Right lobe of liver (tissue), 4 donors: ENCODE results near the gene C6orf89.

ENCODE experiments used
- POLR2A ChIP-seq: fragments of 450-650 bp; IDR thresholded peaks from one replicate; pipeline ENCODE4 v1.6.1; 2017; ENCODE audit warnings: antibody characterized with exemption, mild to moderate bottlenecking
- TF ChIP-seq, protein P1 (sequence below), 4 donors: fragments of 200-600 bp in 3 of 4; fragments of 450-650 bp in 1 of 4; IDR thresholded peaks; one replicate each; pipeline versions ENCODE4 v1.5.1 to v1.8.0; 2016 to 2022; ENCODE audit warnings: antibody characterized with exemption in 4 of 4, mild to moderate bottlenecking in 2 of 4
- donor health status: DM: no; HTN: no; CAD: no.
- donor health status: DM: no; HTN: no; CAD: no.
- donor health status: DM: no; HTN: yes; CAD: no.

DNA sequence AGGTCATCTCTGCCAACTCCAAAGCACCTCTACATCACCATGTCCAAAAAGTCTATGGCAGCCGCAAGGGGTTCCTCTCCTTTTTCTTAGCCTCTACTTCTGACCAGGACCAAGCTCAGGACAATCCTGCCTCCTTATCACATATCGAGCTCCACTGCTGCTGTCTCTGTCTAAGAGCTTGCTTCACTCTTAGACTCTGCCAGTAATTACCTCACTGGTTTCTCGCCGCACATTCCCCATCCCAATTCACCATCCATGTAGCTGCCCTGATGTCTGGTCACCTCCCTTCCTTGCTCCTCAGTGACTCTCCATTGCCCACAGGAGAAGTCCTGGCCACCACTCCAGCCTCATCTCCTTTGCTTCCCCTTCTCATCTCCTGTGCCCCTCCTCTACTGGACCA is 44.7 kb downstream of the C6orf89 start:
- no peak for TF ChIP-seq POLR2A
- TF ChIP-seq, protein P1, sequence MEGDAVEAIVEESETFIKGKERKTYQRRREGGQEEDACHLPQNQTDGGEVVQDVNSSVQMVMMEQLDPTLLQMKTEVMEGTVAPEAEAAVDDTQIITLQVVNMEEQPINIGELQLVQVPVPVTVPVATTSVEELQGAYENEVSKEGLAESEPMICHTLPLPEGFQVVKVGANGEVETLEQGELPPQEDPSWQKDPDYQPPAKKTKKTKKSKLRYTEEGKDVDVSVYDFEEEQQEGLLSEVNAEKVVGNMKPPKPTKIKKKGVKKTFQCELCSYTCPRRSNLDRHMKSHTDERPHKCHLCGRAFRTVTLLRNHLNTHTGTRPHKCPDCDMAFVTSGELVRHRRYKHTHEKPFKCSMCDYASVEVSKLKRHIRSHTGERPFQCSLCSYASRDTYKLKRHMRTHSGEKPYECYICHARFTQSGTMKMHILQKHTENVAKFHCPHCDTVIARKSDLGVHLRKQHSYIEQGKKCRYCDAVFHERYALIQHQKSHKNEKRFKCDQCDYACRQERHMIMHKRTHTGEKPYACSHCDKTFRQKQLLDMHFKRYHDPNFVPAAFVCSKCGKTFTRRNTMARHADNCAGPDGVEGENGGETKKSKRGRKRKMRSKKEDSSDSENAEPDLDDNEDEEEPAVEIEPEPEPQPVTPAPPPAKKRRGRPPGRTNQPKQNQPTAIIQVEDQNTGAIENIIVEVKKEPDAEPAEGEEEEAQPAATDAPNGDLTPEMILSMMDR (IDR thresholded peaks at IDR 0.05) = no peak
